ENCODE measurements around the gene NMNAT3. TPM values are rescaled to one million over a fixed set of nuclear protein-coding genes. Genes with fewer than 3 reads are reported as not detected.

Gene NMNAT3
- total RNA-seq, 4 donors from 2014 or later: 9.5 to 17.2 (median 12.8) TPM

GRCh38 chr3:139608108-139608380 is 69.7 kb downstream of the NMNAT3 start:
- H3K27ac ChIP-seq: no peak overlapping the region
- H3K4me1 ChIP-seq: no peaks in the 10 kb centered on the region
- intact Hi-C loops (cut with DNase I; ENCODE audit: low total_unique reads) (no loop called here), in situ Hi-C loops (cut with MboI; ENCODE audit: low sequenced_read_pairs in 4 of 4) (no loop called here)
- H3K27me3 ChIP-seq: no peaks in the 10 kb centered on the region
- ATAC-seq (no peak), DNase-seq (no peak)
- no peak overlapping the region for H3K4me3 ChIP-seq
- no peaks in the 10 kb centered on the region for H3K36me3 ChIP-seq
- no peaks in the 10 kb centered on the region for H3K9me3 ChIP-seq
- TF ChIP-seq POLR2A (IDR thresholded peaks at IDR 0.05) (no peak), CTCF (IDR thresholded peaks at IDR 0.05 in 4 of 5, conservative IDR thresholded peaks at IDR 0.05 in 1 of 5) (no peak)

GRCh38 chr3:139607257-139608107 is 70.3 kb downstream of the NMNAT3 start:
- Histone ChIP-seq H3K4me1 (no peaks in the 10 kb centered on the region), H3K27me3 (no peaks in the 10 kb centered on the region), H3K9me3 (no peaks in the 10 kb centered on the region), H3K27ac (no peak overlapping the region), H3K4me3 (no peak overlapping the region), H3K36me3 (no peaks in the 10 kb centered on the region)
- DNase-seq: no peak
- in situ Hi-C loops (cut with MboI; ENCODE audit: low sequenced_read_pairs in 4 of 4): no loop called here
- ATAC-seq: no peak
- TF ChIP-seq POLR2A (IDR thresholded peaks at IDR 0.05): no peak
- TF ChIP-seq CTCF (IDR thresholded peaks at IDR 0.05 in 4 of 5, conservative IDR thresholded peaks at IDR 0.05 in 1 of 5): no peak
- intact Hi-C loops (cut with DNase I; ENCODE audit: low total_unique reads): no loop called here

- intact Hi-C loops (cut with DNase I; ENCODE audit: low total_unique reads): no loop called here
These were observed 75.8 kb downstream of the NMNAT3 start for GRCh38 chr3:139602003-139602402.

GRCh38 chr3:139601191-139601961 is 76.4 kb downstream of the NMNAT3 start:
- intact Hi-C loops (cut with DNase I; ENCODE audit: low total_unique reads) (no loop called here), in situ Hi-C loops (cut with MboI; ENCODE audit: low sequenced_read_pairs in 4 of 4) (no loop called here)
- Histone ChIP-seq H3K27ac (no peak overlapping the region), H3K27me3 (no peaks in the 10 kb centered on the region), H3K36me3 (no peaks in the 10 kb centered on the region), H3K9me3 (no peaks in the 10 kb centered on the region), H3K4me3 (no peak overlapping the region), H3K4me1 (no peaks in the 10 kb centered on the region)
- no peak for ATAC-seq
- no peak for TF ChIP-seq CTCF (IDR thresholded peaks at IDR 0.05 in 4 of 5, conservative IDR thresholded peaks at IDR 0.05 in 1 of 5)
- no peak for TF ChIP-seq POLR2A (IDR thresholded peaks at IDR 0.05)
- no peak for DNase-seq

More at GRCh38 chr3:139602003-139602402, 75.8 kb downstream of the NMNAT3 start:
- DNase-seq: no peak
- no peaks in the 10 kb centered on the region for H3K36me3 ChIP-seq
- H3K4me3 ChIP-seq: no peak overlapping the region
- no peak for ATAC-seq
- TF ChIP-seq CTCF (IDR thresholded peaks at IDR 0.05 in 4 of 5, conservative IDR thresholded peaks at IDR 0.05 in 1 of 5) (no peak), POLR2A (IDR thresholded peaks at IDR 0.05) (no peak)
- no peaks in the 10 kb centered on the region for H3K4me1 ChIP-seq
- no peaks in the 10 kb centered on the region for H3K9me3 ChIP-seq
- H3K27me3 ChIP-seq: no peaks in the 10 kb centered on the region
- no peak overlapping the region for H3K27ac ChIP-seq
- in situ Hi-C loops (cut with MboI; ENCODE audit: low sequenced_read_pairs in 4 of 4): no loop called here
